ENCODE results near the gene CCDC171.

DNA sequence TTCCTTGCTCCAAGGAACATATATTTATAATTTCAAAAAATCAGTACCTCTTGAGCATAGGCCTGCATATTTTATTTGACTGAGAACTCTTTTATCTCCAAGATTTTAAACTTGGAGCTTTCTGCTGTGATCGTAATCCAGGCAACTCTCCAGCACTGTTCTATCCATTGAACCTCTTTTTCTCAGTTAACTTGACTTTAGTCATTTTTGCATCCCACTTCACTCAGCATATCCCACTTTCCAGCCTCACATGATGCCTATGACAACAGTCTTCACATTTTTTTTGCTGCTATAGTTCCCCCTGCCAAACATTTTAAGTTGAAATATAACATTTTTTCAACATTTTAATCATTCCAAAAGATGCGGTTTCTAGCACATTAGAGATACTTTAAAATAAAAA lies 33.0 kb upstream of the CCDC171 start:
- TF ChIP-seq, protein P1, sequence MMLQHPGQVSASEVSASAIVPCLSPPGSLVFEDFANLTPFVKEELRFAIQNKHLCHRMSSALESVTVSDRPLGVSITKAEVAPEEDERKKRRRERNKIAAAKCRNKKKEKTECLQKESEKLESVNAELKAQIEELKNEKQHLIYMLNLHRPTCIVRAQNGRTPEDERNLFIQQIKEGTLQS (IDR thresholded peaks at IDR 0.05), result no peak
- TF ChIP-seq, protein P2, sequence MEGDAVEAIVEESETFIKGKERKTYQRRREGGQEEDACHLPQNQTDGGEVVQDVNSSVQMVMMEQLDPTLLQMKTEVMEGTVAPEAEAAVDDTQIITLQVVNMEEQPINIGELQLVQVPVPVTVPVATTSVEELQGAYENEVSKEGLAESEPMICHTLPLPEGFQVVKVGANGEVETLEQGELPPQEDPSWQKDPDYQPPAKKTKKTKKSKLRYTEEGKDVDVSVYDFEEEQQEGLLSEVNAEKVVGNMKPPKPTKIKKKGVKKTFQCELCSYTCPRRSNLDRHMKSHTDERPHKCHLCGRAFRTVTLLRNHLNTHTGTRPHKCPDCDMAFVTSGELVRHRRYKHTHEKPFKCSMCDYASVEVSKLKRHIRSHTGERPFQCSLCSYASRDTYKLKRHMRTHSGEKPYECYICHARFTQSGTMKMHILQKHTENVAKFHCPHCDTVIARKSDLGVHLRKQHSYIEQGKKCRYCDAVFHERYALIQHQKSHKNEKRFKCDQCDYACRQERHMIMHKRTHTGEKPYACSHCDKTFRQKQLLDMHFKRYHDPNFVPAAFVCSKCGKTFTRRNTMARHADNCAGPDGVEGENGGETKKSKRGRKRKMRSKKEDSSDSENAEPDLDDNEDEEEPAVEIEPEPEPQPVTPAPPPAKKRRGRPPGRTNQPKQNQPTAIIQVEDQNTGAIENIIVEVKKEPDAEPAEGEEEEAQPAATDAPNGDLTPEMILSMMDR (IDR thresholded peaks at IDR 0.05; ENCODE audit: low read depth, low read length, missing input control), result no peak
- TF ChIP-seq, protein P3, sequence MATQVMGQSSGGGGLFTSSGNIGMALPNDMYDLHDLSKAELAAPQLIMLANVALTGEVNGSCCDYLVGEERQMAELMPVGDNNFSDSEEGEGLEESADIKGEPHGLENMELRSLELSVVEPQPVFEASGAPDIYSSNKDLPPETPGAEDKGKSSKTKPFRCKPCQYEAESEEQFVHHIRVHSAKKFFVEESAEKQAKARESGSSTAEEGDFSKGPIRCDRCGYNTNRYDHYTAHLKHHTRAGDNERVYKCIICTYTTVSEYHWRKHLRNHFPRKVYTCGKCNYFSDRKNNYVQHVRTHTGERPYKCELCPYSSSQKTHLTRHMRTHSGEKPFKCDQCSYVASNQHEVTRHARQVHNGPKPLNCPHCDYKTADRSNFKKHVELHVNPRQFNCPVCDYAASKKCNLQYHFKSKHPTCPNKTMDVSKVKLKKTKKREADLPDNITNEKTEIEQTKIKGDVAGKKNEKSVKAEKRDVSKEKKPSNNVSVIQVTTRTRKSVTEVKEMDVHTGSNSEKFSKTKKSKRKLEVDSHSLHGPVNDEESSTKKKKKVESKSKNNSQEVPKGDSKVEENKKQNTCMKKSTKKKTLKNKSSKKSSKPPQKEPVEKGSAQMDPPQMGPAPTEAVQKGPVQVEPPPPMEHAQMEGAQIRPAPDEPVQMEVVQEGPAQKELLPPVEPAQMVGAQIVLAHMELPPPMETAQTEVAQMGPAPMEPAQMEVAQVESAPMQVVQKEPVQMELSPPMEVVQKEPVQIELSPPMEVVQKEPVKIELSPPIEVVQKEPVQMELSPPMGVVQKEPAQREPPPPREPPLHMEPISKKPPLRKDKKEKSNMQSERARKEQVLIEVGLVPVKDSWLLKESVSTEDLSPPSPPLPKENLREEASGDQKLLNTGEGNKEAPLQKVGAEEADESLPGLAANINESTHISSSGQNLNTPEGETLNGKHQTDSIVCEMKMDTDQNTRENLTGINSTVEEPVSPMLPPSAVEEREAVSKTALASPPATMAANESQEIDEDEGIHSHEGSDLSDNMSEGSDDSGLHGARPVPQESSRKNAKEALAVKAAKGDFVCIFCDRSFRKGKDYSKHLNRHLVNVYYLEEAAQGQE (IDR thresholded peaks at IDR 0.05), result no peak

All from liver (tissue), 3 donors.